ENCODE data around the gene PRPF4.
A peak's percentile ranks its signal among the peaks of the same experiment; 100 is the strongest.
"Not testable (repeated sequence)": the region's sequence is repeated elsewhere in the genome, so short reads cannot be mapped to it uniquely, and the experiment has no call there.

PRPF4 gene

GRCh38 chr9:113267911-113268566 is 7.4 kb upstream of the PRPF4 start:
- no peak for DNase-seq (ENCODE audit: low read depth)

DNA sequence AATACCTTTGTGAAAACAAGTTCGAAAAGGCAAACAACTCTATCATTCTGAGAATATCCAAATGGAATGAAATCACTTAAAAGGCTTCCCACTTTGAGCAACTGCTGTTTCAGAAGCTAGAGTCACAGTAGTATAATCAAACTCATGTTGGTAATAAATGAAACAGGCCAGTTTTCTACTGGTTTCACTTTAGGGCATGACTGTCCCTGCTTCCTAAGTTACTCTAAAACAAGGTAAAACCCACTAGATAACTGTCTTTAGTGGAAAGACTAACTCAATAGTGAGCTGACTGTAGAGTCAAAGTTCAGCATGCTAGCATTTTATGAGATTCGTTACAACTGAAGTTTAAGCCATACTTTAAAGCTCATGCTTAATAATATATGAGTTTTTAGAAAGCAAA is 6.1 kb upstream of the PRPF4 start:
- no peak for DNase-seq (ENCODE audit: low read depth)

- no peak for DNase-seq (ENCODE audit: low read depth)
These were observed 5.6 kb upstream of the PRPF4 start for GRCh38 chr9:113269871-113270270.

DNA sequence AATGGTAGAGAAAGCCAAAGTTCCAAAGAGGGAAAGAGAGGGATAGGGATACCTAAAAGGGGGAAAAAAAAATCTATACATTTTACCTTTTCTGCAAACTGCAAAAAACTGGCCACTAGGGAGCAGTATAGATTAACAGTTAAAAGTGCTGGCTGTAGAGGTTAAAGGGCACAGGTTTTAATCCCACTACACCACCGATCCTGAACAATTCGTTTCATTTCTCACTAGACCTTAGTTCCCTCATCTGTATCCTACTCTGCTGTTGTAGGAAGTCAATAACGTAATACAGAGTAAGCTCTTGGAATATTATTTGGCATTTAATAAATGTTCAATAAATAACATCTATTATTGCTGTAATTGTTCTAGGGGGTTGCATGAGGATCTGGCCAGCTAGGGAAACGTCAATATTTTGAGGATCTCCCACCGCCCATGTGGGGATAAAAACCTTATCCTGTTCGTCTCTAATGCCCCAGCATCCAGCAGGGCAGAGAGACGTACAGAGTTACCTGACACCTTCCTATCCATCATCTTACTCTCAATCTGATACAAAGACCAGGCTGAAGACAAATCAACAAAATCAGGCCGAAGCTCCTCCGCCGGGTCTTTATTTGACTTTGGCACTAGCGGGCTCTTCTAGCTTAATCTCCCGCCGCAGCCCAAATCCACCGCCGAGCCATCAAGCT is 843 bp upstream of the PRPF4 start:
- peak; percentile 13 for DNase-seq (ENCODE audit: low read depth)

DNA sequence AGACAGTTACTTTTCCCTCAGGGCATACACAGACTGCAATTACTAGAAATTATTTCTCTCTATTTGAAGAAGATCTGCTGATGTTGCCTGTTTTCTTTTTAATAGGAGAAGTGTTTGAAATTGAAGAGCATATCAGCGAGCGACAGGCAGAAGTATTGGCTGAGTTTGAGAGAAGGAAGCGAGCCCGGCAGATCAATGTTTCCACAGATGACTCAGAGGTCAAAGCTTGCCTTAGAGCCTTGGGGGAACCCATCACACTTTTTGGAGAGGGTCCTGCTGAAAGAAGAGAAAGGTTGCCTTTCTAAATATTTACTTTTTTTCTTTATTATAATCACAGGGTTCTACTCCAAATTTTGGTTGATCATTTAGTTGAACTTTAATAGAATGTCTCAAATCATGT is 3.4 kb downstream of the PRPF4 start:
- no peak for DNase-seq (ENCODE audit: low read depth)

DNA sequence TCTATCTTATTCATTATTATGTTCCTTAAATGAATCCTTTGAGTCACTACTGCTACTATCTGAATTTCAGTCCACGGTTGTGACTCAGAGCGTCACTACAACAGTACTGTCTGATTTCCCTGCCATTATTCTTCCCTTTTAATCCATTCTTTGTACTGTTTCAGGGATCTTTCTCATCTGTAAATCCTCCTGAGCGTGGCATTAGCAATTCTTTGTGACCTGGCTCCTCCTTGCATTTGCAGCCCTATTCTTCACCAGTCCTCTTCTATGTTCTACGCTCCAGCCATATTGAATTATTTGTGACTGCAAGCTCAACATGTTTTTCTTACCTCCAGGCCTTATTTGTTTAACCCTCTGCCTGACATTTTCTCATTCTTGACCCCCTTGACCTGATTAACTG is 5.9 kb downstream of the PRPF4 start:
- DNase-seq (ENCODE audit: low read depth), result no peak

DNA sequence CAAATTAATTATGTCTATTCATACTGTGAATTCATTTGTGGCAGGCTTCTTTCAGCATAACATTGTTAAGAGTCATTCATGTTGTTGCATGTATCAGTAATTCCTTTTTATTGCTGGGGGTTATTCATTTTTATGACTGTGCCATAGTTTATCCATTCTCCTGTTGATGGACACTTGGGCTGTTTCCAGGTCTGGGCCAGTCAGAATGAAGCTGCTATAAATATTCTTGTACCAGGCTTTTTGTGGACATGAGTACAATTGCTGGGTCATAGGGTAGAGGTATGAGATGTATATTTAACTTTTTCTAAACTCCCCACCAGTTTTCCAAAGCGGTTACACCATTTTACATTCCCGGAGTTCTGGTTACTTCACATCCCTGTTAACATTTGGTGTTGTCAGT is 13.6 kb downstream of the PRPF4 start:
- DNase-seq (ENCODE audit: low read depth), result no peak

DNA sequence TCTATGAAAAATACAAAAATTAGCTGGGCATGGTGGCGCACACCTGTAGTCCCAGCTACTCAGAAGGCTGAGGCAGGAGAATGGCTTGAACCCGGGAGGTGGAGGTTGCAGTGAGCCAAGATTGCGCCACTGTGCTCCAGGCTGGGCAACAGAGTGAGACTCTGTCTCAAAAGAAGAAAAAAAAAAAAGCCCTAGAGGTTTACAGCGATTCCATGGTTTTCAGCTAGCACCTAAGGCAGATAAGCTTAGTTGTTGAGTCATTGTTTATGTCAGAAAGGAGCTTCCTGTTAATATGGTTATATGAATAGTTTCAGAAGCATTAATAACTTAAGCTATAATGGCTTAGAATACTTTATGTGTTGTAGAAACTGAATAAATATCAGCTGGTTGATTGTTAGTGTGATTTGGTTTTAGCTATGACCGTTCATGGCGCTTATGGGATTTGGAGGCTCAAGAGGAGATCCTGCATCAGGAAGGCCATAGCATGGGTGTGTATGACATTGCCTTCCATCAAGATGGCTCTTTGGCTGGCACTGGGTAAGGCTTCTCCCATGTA is 14.7 kb downstream of the PRPF4 start:
- DNase-seq (ENCODE audit: low read depth), result no peak

DNA sequence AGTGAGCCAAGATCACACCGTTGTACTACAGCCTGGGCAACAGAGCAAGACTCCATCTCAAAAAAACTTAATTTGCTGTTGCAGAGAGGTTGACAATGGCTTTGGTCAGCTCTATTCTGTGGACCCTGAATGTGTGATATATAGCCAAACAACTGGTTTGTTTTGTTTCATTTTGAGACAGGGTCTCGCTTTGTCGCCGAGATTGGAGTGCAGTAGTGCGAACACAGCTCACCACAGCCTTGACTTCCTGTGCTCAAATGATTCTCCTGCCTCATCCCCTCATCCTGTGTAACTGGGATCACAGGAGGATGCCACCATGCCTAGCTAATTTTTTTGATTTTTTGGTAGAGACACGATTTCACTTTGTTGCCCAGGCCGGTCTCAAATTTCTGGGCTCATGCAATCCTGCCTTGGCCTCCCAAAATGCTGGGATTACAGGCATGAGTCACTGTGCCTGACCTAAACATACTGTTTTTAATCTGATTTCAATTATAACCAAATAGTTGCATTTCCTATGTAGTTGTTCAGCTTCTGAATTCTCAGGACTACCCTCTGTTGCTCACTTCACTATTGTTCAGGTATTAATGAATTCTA is 17.9 kb downstream of the PRPF4 start:
- DNase-seq (ENCODE audit: low read depth), result no peak

- not testable (repeated sequence) for DNase-seq (ENCODE audit: low read depth)
These were observed 20.8 kb downstream of the PRPF4 start for GRCh38 chr9:113296247-113296646.

DNA sequence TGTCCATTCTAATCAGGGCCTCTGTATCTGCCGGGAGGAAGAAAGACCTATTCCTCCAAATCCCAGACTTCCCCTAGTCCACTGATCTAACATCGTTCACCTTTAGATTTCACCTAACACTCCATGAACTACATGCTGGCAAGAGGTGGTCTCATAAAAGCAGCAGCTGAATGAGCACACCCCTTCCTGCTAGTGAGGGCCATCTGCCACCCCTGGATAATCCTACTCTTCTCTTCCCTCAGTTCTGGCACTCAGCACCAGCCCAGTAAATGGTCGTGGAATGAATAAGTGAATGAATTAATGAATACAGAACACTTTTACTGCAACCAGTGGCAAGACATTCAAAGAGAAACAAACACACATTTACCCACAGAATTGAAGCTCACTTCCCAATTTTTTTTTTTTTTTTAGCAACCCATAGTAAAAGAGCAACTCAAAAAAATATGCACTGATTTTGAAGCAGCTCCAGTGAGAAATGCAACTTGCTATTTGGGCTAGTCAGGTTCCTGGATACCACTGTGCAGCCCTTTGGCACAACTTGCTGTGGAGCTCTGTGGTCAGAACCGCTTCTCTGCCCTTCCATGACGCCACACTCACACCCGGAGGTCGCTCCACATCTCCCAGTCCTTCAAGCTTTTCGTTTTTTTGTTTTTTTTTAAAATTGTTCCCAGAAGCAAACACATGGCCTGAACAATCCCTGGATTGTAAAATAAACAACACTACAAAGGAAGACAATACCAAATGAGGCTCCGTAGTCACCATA is 21.5 kb downstream of the PRPF4 start:
- DNase-seq (ENCODE audit: low read depth), result no peak

GRCh38 chr9:113298311-113298710 is 22.9 kb downstream of the PRPF4 start:
- DNase-seq (ENCODE audit: low read depth), result no peak

GRCh38 chr9:113298924-113299770 is 23.7 kb downstream of the PRPF4 start:
- no peak for DNase-seq (ENCODE audit: low read depth)

- no peak for DNase-seq (ENCODE audit: low read depth)
These were observed 24.4 kb downstream of the PRPF4 start for GRCh38 chr9:113299800-113300292.

DNA sequence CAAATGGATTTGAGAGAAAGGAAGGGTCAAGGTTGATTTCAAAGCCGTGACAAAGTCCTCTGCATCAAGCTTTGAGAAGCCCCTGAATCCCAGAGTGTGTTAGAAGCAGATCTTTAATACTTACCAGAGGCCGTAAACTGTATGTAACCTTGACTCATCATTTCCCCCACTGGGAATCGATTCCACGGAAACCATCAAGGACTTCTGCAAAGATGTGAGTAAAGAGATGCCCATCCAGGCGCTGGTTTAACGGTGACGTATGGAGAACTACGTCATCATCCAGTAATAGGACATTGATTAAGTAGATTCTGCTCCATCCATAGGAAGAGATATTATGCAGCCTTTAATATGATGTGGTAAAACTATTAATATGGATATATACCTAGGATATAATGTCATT is 26.1 kb downstream of the PRPF4 start:
- no peak for DNase-seq (ENCODE audit: low read depth)

DNA sequence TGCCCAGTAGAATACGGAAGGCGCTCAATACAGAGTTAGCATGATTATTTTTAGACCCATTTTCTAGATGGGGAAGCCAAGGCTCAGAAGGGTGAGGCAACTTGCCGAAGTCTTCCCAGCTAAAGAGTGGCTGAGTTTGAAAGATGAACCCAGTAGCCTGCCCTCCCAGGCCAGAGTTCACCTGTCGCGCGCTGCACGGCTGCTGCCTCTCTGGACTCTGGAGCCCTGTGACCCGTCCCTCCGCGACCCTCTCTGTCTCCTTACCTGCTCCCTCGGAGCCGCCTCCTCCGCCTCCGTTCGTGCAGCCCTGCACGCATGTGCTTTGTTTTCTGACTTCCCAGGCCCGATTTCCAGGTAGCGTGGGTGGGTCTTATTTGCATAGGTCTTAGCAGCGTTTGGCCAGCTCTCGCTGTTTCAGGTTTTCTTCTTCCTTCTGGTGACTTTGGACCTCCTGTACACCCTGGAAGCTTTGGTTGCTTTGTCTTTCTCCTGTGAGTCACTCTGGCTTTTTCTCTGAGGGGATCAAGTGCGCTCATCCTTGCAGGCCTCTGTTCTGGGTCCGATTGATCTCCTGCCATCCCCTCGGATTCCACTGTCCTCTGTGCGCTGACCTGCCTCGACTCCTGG is 27.4 kb downstream of the PRPF4 start, which contains the start of gene RNF183:
Gene RNF183, minus strand, starts transcription at position 585 of the 627 bp plus-strand sequence. CDS start 5,192 bp downstream, outside the sequence.
- DNase-seq (ENCODE audit: low read depth), result no peak

GRCh38 chr9:113306566-113306965 is 31.1 kb downstream of the PRPF4 start:
- no peak for DNase-seq (ENCODE audit: low read depth)

DNA sequence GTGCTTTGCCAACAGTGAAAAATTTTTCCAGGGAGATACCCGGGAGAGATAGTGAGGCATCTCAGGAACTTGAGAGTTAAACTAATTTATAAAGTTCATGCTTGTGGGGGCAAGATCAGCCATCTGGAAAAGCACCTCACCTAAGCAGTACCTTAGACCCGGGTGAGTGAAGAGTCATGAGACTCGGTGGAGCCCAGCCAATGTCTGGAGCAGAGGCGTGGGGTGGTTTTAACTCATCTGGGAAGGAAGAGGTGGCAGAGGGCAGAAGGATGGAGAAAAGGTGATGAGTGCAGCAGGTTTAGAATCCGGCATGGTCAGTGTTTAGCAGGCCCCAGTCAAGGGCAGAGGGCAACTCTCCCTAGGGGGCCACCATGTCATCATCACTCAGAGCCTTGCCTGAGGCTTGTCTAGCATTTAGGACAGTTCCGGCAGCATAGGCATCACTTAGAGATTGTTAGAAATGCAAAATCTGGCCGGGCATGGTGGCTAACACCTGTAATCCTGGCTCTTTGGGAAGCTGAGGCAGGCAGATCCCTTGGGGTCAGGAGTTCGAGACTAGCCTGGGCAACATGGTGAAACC is 32.0 kb downstream of the PRPF4 start:
- DNase-seq (ENCODE audit: low read depth), result no peak

DNA sequence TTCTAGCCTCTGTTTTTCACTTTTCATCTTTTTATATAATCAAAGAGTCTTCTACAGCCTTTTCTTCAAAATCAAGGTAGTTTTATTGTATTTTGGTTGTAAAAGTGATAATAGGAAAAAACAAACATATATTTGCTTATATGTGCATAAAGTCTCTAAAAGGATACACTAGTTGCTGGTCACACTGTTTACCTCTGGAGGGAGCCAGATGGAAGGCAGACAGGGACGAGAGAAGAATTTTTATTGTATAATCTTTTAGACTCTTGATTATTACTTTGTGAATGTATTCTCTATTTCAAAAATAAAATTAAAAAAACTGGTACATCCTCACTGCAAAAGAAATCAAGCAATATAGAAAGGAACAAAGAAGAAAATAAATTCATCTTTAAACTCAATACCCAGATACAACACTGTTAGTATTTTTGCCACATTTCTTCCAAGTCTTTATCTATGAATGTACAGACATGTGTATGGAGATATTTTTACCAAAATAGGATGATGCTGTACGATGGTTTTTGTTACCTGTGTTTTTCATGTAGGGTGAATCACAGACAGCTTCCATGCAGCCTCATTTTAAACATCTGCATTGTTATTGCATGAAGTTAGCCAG is 33.9 kb downstream of the PRPF4 start:
- peak; percentile 12 for DNase-seq (ENCODE audit: low read depth)

GRCh38 chr9:113310538-113310937 is 35.1 kb downstream of the PRPF4 start:
- DNase-seq (ENCODE audit: low read depth), result no peak

Data from stimulated activated CD4-positive, alpha-beta T cell treated with anti-CD3 and anti-CD28 coated beads, Interleukin-2, amount 100 ng/mL, for 4 hours (primary cell).